ENCODE measurements around the gene KCNG2. TPM values are rescaled to one million over a fixed set of nuclear protein-coding genes. Genes with fewer than 3 reads are reported as not detected.

Gene KCNG2
- polyA plus RNA-seq, 3 donors, result 0.05 to 0.45 (median 0.42) TPM

DNA sequence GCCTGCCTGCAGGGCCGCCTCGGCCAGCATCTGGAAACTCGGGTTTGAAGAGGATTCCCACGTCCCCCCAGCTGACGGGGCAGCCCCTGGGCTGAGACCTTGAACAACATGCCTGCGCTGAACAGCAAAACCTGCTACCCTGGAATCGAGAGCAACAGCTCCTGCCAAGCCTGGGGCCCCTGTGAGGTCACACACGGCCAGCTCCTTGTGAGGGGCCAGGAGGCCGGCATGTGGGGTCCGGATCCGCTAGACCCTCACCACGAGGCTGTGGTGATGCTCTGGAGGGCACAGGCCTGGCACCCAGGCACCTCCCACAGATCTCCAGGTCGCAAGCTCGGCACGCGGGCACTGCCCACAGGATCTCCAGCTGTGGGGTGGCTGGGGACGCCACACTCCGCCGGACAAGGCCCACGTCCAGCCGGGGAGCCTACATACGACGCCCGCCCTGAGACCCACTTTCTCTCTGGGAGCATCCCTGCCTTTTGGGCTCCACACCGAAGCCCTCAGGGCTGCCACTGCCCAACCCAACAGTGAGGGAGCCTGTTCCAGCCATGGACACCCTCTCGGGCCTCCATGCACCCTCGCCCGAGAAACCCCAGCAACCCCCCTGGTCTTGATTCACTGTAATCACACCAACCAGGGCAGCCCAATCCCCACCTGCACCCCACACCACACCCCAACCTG lies 119.6 kb downstream of the KCNG2 start:
- 96 to 98% (median 97%) methylated on average over 28 of the region's 28 CpGs for WGBS, 3 donors
- H3K27ac ChIP-seq (ENCODE audit: low read depth, low read length), result no peak overlapping the region

GRCh38 chr18:79917853-79918614 lies 120.3 kb downstream of the KCNG2 start:
- 96 to 98% (median 96%) methylated on average over 21 to 25 of the region's 25 CpGs for WGBS, 3 donors
- no peak overlapping the region for H3K27ac ChIP-seq (ENCODE audit: low read depth, low read length)

DNA sequence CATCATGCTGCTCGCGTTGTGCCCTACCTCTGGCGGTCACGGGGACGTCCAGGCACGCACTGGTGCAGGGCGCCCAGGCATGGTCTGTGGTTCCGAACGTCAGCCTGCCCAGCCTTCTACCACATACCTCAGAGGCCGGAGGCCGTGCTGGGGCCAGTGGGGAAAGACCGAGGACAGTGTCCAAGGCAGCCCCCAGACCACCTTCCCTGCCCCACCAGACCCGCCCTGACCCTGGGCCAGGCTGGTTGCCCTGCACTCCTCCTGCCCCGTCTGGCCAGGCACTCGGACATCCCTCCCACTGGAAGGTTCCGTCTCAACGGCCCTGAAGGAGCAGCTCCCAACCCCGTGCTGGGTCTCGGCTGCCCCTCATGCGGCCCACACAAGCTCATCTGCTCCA lies 120.9 kb downstream of the KCNG2 start:
- no peak overlapping the region for H3K27ac ChIP-seq (ENCODE audit: low read depth, low read length)
- 95 to 98% (median 97%) methylated on average over 19 to 20 of the region's 20 CpGs for WGBS, 3 donors

GRCh38 chr18:79919089-79919488 lies 121.4 kb downstream of the KCNG2 start:
- no peak overlapping the region for H3K27ac ChIP-seq (ENCODE audit: low read depth, low read length)
- WGBS, 3 donors, result 96 to 98% (median 97%) methylated on average over 19 of the region's 19 CpGs

GRCh38 chr18:79921984-79922965 lies 124.5 kb downstream of the KCNG2 start:
- H3K27ac ChIP-seq (ENCODE audit: low read depth, low read length), result no peak overlapping the region
- WGBS, 3 donors, result 94 to 98% (median 96%) methylated on average over 20 to 24 of the region's 24 CpGs

DNA sequence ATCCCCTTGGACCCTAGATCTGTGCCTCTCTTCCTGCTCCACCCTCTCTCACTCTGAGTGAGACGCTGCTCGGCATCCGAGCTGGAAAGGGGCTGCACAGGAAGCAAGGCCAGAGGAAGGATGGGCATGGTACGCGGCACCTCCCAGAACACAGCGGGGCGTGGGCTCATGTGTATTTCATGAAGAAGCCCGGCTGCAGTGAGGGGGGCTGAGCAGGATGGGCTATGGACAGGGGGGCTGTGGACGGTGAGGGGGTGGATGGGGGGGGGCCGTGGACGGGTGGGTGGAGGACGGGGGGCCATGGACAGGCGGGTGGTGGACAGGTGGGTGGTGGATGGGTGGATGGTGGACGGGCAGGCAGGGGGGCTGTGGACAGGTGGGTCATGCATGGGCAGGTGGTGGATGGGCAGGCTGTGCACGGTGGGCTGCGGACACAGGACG lies 125.3 kb downstream of the KCNG2 start:
- H3K27ac ChIP-seq (ENCODE audit: low read depth, low read length), result no peak overlapping the region
- WGBS, 3 donors, result 85 to 89% (median 86%) methylated on average over 16 to 17 of the region's 17 CpGs

DNA sequence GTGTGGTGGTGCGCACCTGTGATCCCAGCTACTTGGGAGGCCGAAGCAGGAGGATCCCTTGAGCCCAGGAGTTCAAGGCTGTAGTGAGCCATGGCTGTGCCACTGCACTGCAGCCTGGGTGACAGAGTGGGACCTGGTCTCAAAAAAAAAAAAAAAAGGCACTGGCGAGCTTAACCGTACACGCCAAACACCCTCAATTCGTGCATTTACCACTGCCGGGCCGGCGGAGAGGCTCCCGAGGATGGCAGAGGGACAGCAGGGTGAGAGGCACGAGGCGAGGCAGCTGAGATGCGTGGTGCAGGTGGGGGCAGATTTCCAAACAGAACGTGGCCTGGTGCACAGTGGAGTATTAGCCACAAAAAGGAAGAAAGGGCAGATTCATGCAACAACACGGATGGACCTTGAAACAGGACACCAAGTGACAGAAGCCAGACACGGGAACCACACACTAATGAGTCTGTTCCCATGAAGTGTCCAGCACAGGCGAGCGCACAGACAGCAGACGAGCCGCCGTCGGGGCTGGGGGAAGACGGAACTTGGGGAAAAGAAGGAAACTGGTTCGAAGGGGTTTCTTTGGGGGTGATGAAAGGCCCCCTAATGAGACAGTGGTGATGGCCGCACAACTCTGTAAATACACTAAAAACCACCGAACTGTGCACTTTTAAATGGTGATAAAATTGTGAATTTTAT lies 126.3 kb downstream of the KCNG2 start:
- WGBS, 3 donors, result 89 to 96% (median 96%) methylated on average over 26 of the region's 26 CpGs
- H3K27ac ChIP-seq (ENCODE audit: low read depth, low read length), result no peak overlapping the region

GRCh38 chr18:79924814-79925731 lies 127.3 kb downstream of the KCNG2 start:
- 30 to 78% (median 77%) methylated on average over 25 of the region's 25 CpGs for WGBS, 3 donors
- no peak overlapping the region for H3K27ac ChIP-seq (ENCODE audit: low read depth, low read length)

- H3K27ac ChIP-seq (ENCODE audit: low read depth, low read length), result no peak overlapping the region
- 93 to 96% (median 94%) methylated on average over 11 of the region's 11 CpGs for WGBS, 3 donors
These were observed 128.6 kb downstream of the KCNG2 start for GRCh38 chr18:79926306-79926705.

- H3K27ac ChIP-seq (ENCODE audit: low read depth, low read length), result no peak overlapping the region
- WGBS, 3 donors, result 58 to 92% (median 89%) methylated on average over 21 of the region's 21 CpGs
These were observed 129.2 kb downstream of the KCNG2 start for GRCh38 chr18:79926715-79927606.

GRCh38 chr18:79927607-79928562 lies 130.1 kb downstream of the KCNG2 start:
- 71 to 97% (median 93%) methylated on average over 23 to 25 of the region's 25 CpGs for whole genome bisulfite sequencing, 3 donors
- no peak overlapping the region for H3K27ac ChIP-seq (ENCODE audit: low read depth, low read length)

DNA sequence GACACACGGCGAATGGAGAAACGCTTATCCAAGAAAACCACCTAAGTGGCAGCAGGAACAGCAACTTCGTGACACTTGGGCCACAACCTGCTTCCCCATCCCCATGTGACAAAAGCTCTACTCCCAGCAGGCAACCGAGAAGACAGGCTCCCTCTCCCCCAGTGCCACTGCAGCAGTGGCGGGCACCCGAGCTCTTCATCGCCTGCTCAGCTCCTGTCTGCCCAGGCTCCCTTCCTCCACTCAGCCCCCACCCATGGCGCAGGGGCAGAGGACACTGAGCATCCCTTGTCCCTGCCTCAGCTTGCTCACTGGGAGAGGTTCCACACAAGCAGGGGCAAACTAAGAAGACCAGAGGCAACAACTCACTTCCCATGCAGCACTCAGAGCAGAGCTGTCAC lies 130.8 kb downstream of the KCNG2 start:
- no peak overlapping the region for H3K27ac ChIP-seq (ENCODE audit: low read depth, low read length)
- WGBS, 3 donors, result 95 to 98% (median 98%) methylated on average over 7 to 9 of the region's 9 CpGs

- 96 to 98% (median 97%) methylated on average over 2 of the region's 2 CpGs for WGBS, 3 donors
- H3K27ac ChIP-seq (ENCODE audit: low read depth, low read length), result no peak overlapping the region
These were observed 132.4 kb downstream of the KCNG2 start for GRCh38 chr18:79930020-79930642.

- no peak overlapping the region for H3K27ac ChIP-seq (ENCODE audit: low read depth, low read length)
- WGBS, 3 donors, result 96 to 98% (median 96%) methylated on average over 2 of the region's 2 CpGs
These were observed 133.7 kb downstream of the KCNG2 start for GRCh38 chr18:79931475-79931874.

- H3K27ac ChIP-seq (ENCODE audit: low read depth, low read length), result no peak overlapping the region
- WGBS, 3 donors, result 93 to 96% (median 95%) methylated on average over 3 of the region's 3 CpGs
These were observed 135.2 kb downstream of the KCNG2 start for GRCh38 chr18:79932907-79933306.
